ENCODE measurements around the gene RFX5.
"Not testable (repeated sequence)": the region's sequence is repeated elsewhere in the genome, so short reads cannot be mapped to it uniquely, and the experiment has no call there.

The RFX5 gene

DNA sequence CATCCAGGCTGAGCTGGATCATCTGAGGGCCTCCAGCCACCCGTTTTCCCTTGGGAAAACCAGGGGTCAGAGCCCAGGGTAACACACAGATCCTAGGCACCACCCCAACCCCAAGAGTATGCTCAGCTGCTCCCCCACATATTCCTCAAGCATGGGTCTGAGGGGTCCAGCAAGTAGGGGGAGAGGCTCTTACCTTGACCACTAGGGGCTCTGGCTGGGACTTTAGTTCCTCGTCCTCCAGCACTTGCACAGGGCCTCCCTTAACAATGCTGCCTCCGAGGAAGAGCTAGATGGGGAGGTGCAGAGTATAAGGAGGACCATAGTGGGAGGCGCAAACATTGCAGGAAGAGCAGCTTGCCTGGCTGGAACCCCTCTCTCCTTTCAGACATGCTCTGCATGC is 17.9 kb upstream of the RFX5 start:
- DNase-seq (ENCODE audit: low read depth, low spot score), result no peak
- H3K4me3 ChIP-seq (ENCODE audit: low read length), result no peak overlapping the region

- H3K4me3 ChIP-seq (ENCODE audit: low read length), result no peak overlapping the region
- DNase-seq (ENCODE audit: low read depth, low spot score), result no peak
Measured at GRCh38 chr1:151362308-151363155, 15.5 kb upstream of the RFX5 start.

- H3K4me3 ChIP-seq (ENCODE audit: low read length), result no peak overlapping the region
- DNase-seq (ENCODE audit: low read depth, low spot score), result no peak
Measured at GRCh38 chr1:151361883-151362282, 14.8 kb upstream of the RFX5 start.

DNA sequence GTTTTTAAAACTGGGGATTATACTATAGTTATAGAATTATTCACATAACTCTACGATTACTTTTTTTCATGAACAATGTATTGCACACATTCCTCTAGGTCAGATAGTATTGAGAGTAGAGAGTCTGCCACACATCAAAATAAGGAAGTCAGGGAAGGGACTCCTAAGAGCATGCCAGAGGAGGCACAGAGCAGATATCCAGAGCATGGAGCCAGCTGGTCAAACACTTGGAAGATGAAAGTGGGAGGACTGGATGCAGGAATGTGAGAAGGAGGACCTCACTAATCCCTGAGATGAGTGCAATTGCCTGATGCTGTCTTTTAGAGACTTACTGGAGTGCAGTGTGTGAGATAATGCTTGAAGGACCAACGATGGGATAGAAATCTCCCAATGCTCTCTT is 9.6 kb upstream of the RFX5 start:
- no peak for DNase-seq (ENCODE audit: low read depth, low spot score)
- no peak overlapping the region for H3K4me3 ChIP-seq (ENCODE audit: low read length)

DNA sequence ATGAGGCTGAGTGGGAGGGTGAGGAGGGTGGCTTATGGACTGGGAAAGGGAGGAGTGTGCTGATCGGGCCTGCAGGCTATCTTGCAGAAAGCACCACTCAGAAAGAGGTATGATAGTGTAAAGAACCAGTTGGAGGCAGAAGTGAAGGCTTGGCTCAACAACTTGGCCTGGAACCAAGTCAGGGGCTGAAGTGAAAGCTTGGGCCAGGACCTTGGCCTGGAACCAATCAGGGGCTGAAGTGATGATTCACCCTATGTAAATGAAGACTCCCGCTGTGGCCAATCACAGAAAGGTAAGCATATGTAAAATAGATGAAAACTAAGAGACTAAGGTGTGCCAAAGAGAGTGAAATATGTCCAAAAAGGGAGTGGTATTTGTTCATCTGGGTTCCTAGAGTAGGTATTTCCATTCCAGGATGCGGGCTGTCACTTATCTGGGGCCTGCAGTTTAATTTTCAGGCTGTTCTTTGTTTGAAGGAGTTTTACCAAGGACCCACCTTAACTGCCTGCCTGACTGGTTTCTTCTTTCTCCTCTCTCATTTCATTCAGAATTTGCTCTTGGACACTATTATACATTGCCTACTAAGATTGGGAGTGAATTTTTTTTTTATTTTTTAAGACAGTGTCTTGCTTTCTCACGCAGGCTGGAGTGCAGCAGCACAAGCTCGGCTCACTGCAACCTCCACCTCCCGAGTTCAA is 5.1 kb upstream of the RFX5 start:
- no peak overlapping the region for H3K4me3 ChIP-seq (ENCODE audit: low read length)
- DNase-seq (ENCODE audit: low read depth, low spot score), result no peak

DNA sequence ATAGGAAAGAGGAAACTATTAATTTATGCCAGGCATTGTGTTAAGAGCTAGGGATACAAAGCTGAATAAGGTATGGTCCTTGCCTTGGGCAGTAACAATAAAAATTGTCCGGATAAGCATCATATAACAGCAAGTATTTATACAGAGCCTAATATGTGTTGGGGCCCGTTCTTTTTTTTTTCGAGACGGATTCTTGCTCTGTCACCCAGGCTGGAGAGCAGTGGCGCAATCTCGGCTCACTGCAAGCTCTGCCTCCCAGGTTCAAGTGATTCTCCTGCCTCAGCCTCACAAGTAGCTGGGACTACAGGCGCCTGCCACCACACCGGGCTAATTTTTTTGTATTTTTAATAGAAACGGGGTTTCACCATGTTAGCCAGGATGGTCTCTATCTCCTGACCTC is 3.3 kb upstream of the RFX5 start:
- not testable (repeated sequence) for H3K4me3 ChIP-seq (ENCODE audit: low read length); DNase-seq (ENCODE audit: low read depth, low spot score)

DNA sequence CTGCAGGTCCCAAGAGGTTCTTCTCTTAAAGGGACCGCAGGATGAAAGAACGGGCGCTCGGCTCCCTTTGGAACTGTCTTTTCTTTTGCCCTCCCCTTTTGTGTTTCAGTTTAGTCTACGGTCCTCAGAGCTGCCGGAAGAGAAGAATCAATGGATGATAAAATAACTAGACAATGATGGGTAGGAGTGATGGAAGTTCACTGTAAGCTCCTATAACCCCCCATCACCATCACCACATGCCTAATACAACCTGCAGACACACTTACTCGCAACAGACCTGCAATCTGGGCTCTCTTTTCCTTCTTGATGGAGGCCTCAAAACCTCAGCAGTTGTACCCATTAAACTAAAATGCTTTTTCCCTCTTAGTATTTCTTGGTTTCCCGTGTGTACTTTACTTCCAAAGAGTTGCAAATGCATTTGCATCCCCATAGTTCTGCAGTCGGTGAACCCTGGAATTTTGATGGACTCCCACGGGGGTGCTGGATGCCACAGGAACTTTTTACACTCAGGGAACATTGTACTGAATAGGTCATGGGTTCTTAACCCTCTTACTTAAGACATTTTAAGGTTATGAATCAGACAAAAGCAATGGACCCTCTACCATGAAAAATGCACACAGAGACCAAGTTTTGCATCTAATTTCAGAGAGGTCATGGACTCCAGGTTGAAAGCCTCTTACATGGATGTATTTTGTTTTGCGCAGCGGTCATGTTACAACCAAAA is 633 bp upstream of the RFX5 start:
- peak overlapping the region; percentile 80 for H3K4me3 ChIP-seq (ENCODE audit: low read length)
- DNase-seq (ENCODE audit: low read depth, low spot score), result peak; percentile 10

DNA sequence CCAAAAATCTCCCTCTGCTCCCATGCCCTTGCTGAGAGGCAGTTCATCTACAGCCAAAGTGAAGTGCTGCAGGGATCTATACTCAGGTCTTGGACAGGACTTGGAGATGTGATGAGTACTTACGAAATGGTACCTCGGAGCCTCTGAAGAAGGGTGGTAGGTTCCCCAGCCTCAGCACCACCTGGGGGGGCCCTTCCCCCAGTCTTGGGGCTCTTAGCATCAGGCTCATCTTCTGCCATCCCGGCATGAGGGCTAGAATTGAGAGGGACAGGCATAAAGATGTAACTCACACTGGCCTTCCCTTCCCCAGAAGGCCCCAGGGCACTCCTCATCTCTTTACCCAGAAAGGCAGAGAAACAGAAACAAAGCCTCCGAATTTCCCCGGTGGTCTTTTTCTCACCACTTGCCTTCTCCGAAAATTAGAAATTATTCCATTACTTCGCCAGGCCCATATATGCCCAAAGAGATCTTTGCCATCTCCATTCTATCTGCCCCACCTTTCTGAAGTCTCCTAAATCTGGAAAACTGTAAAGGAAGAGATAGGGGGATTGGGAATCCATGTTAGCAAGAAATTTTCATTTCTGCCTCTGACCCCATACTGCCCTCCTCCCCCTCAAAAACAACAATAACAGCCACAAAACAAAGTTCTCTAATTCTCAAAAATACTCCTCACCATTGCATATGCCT is 827 bp downstream of the RFX5 start:
- no peak for DNase-seq (ENCODE audit: low read depth, low spot score)
- peak overlapping the region; percentile 80 for H3K4me3 ChIP-seq (ENCODE audit: low read length)

DNA sequence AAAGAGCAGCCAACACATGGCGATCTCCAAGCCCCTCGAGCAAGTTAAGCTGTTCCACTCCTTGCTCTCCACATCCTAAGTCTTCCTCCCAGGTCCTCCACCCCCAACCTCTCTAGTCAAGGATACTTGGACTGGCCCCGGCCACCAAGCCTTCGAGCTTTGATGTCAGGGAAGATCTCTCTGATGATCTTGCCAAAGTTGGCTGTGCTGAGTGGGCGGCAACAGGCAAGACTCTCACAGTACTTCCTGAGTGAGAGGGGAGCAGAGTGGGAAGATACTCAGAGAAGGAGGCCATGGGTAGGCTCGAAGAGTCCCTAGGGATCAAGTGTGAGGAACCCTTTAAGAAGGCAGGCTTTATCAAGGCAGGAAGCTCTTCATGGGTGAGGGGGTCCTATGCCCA is 2.8 kb downstream of the RFX5 start:
- DNase-seq (ENCODE audit: low read depth, low spot score), result no peak
- no peak overlapping the region for H3K4me3 ChIP-seq (ENCODE audit: low read length)

DNA sequence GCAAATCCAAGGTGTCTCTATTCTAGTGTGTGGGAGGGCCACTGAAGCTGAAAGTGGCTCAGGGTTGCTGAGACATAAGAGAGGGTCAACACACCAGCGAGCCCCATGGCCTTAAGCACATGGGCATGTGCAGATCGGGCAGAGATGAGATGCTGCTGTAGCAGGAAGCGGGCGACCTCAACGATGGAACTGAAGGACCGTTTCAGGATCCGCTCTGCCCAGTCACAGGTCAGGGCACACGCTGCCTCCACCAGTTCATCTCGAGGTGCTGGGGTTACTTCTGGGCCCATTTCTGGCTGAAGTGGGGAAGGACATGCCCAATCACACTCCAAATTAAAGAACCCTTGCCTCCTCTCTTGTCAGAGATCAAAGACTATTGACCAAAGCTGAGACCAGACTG is 3.5 kb downstream of the RFX5 start:
- DNase-seq (ENCODE audit: low read depth, low spot score), result no peak
- no peak overlapping the region for H3K4me3 ChIP-seq (ENCODE audit: low read length)

- DNase-seq (ENCODE audit: low read depth, low spot score), result no peak
- no peak overlapping the region for H3K4me3 ChIP-seq (ENCODE audit: low read length)
Measured at GRCh38 chr1:151342569-151342968, 4.5 kb downstream of the RFX5 start.

DNA sequence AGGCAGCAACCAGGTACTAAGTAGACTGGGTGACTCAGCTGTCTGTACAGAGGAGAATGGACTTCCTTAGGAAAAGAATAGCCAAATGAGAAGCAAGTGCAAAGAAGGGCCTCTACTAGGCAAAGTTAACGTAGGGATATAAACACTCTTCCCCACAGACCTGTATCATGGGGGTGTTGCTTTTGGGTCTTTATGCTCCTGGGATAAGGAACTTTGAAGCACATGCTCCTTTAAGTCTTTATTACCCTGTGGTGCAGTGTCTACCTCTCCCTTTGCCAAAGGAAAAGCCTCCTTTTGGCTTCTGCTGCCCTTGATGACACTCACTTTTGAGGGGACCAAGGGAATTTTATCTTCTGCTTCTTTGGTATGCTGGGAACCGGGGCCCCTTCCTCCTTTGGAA is 5.0 kb downstream of the RFX5 start:
- H3K4me3 ChIP-seq (ENCODE audit: low read length), result no peak overlapping the region
- DNase-seq (ENCODE audit: low read depth, low spot score), result no peak

GRCh38 chr1:151340870-151341754 is 5.9 kb downstream of the RFX5 start:
- peak; percentile 71 for DNase-seq (ENCODE audit: low read depth, low spot score)
- H3K4me3 ChIP-seq (ENCODE audit: low read length), result no peak overlapping the region

DNA sequence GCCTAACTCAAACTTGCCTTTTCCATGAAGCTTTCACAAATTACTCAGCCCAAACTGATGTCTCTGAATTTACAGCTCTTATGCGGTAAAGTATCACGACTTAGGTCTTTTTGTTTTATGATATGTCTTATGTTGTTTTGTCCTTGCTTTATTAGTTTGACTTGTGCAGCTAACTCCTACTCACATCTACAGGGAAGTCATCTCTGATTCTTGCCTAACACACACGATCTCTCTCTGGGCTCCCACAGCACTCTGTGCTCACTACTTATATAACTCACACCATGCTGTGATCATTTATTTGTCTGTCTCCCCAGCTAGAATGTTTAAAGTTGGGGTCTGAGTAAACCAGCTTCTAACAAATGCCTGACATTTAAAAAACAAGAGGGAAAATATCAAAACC is 10.5 kb downstream of the RFX5 start:
- no peak for DNase-seq (ENCODE audit: low read depth, low spot score)
- no peak overlapping the region for H3K4me3 ChIP-seq (ENCODE audit: low read length)

DNA sequence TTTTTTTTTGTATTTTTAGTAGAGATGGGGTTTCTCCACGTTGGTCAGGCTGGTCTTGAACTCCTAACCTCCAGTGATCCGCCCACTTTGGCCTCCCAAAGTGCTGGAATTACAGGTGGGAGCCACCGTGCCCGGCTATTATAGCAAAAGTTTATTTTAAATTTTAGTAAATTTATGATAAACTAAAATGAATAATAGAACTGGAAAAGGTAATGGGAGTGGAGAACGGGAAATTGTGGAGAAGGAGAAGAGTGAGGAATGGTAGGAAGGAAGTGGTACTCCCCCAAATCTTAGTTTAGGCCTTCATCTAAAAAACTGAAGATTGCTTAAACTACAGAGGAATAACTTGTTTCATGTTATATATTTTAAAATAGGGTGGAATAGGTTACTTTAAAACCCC is 12.2 kb downstream of the RFX5 start:
- no peak for DNase-seq (ENCODE audit: low read depth, low spot score)
- no peak overlapping the region for H3K4me3 ChIP-seq (ENCODE audit: low read length)

DNA sequence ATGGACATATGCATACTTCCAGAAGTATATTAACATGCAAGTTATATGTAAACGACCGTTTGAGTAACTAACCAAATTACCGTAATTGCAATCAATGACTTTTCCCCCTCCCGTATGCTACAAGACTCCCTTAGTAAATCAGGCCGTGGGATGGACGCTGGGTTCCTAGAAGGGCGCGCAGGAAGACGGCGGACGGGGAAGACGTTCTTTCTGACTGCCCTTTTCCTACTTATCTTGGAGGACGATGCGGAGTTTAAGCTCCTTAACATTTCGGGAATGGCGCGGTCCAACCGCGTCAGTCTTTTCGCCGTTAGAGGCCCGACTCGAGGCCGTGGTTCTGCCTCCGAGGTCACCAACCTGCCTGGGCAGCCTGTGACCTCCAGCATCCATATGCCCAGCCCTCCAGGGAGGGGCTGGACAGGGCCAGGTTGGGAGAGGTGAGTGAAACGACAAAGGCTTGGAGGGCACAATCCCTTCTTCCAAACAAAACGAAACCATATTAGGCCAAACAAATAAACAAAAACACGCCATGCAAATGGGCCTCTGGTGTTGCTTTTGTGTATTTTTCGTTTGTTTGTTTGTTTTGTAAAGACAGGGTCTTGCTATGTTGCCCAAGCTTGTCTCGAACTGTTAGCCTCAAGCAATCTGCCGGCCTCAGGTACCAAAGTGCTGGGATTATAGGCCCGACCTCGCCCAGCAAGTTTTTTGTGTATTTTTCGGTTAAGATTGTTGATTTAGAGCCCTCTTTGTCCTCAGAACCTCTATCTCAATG is 19.0 kb downstream of the RFX5 start:
- no peak for DNase-seq (ENCODE audit: low read depth, low spot score)
- peak overlapping the region; percentile 90 for H3K4me3 ChIP-seq (ENCODE audit: low read length)

DNA sequence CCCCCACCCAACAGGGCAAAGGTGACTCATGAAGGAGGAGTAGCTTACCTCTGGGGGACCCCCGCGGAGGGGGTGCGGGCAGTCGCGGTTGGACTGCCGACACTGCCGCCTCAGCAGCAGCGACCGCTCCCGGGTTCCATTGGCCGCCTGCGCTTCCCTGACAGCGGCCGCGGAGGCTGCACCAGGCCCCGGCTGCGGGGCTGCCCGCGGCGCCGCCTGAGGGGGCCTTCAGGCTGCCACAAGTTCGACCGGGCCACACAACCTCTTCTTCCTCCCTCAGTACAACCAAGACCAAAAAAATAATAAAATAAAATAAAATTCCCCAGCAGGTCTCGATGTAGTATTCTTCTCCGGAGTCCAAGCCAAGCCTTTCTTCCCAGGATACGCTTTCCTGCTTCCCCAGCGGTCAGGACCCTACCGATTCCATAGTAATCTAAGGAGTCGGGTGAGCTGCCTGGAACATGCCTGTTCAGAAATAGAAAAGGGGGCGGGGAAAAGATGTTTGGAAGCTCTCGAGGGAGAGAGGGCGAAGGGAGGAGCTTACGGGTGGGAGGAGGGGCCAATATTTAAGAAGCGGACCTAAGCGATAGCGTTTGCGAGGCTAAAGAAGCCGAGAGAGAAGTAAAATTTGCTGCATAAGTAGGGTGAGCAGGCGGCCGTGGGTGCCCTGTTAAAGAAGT is 19.7 kb downstream of the RFX5 start, which contains the start of gene PI4KB:
Gene PI4KB (minus strand): TSS at position 194 of the 680 bp plus-strand sequence. CDS start 10,935 bp downstream, outside the sequence.
- peak within 1 kb of the TSS; percentile 90 for H3K4me3 ChIP-seq (ENCODE audit: low read length)
- DNase-seq (ENCODE audit: low read depth, low spot score), result peak; percentile 97

Measured in Jurkat, Clone E6-1 (cell line).